Lower leg skin (tissue), 4 donors: ENCODE measurements around the gene FBXO15. TPM values are rescaled to one million over a fixed set of nuclear protein-coding genes. Genes with fewer than 3 reads are reported as not detected.

Experiments
- DNase-seq, 2 donors: peaks; one replicate each; pipeline ENCODE4 v3.0.0-alpha.2; 2019; ENCODE audit warnings: low spot score in 2 of 2
- H3K4me3 ChIP-seq: fragments of 200-600 bp; sonication (generic); 2 replicates; pipeline ENCODE4 v1.5.1; 2017; ENCODE audit warnings: mild to moderate bottlenecking, low read depth; ENCODE audit not compliant: poor library complexity, severe bottlenecking
- POLR2A ChIP-seq, 2 donors: fragments of 450-650 bp; IDR thresholded peaks; one replicate each; pipeline ENCODE4 v1.6.1; 2016 to 2017; ENCODE audit warnings: antibody characterized with exemption in 2 of 2, mild to moderate bottlenecking in 1 of 2, moderate library complexity in 1 of 2
- WGBS, 2 donors: methylation state at CpG; one replicate each; pipeline ENCODE4 v1.1.5; 2018; 5-methylcytosine and 5-hydroxymethylcytosine counted together
- intact Hi-C: fragments of 100-400 bp; cut with DNase I; formaldehyde crosslinking; loops from one replicate; pipeline ENCODE4 v1.15.0; 2023; ENCODE audit warnings: low total_unique reads
- total RNA-seq, 4 donors: library from RNA; depleted of rRNA; stranded (reverse); fragments of >200 nt; gene quantifications; one replicate each; pipeline ENCODE4 v1.1.0, GENCODE V29; 2016
- TF ChIP-seq, protein P1 (sequence below), 3 donors: fragments of 450-650 bp; IDR thresholded peaks; one replicate each; pipeline ENCODE4 v1.5.1; 2016; ENCODE audit warnings: antibody characterized with exemption in 3 of 3, mild to moderate bottlenecking in 3 of 3, moderate library complexity in 2 of 3

FBXO15 gene
- total RNA-seq, 4 donors from 2014 or later = not detected

DNA sequence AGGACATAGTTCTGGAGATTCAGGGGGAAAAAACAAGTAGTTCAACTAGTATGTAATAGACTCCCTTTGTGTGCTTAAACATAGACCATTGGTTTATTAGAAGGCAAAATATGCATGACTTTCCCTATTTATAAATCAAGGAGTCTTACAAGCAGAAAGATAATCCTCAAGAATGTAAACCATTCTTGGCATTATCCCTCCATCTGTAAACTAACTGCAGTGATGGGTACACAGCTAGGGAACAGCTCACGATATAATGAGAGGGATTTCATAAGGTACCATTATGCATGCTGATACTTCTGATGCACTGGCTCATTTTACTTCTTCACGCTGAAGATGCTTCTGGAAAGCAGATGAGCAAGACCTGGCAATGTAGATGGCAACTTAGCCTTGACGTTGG is 878 bp downstream of the FBXO15 start:
- H3K4me3 ChIP-seq = no peak overlapping the region
- DNase-seq = no peak
- 34 to 37% methylated on average over 3 of the region's 3 CpGs for WGBS, 2 donors
- intact Hi-C loops = no loop called here
- TF ChIP-seq, protein P1, sequence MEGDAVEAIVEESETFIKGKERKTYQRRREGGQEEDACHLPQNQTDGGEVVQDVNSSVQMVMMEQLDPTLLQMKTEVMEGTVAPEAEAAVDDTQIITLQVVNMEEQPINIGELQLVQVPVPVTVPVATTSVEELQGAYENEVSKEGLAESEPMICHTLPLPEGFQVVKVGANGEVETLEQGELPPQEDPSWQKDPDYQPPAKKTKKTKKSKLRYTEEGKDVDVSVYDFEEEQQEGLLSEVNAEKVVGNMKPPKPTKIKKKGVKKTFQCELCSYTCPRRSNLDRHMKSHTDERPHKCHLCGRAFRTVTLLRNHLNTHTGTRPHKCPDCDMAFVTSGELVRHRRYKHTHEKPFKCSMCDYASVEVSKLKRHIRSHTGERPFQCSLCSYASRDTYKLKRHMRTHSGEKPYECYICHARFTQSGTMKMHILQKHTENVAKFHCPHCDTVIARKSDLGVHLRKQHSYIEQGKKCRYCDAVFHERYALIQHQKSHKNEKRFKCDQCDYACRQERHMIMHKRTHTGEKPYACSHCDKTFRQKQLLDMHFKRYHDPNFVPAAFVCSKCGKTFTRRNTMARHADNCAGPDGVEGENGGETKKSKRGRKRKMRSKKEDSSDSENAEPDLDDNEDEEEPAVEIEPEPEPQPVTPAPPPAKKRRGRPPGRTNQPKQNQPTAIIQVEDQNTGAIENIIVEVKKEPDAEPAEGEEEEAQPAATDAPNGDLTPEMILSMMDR (IDR thresholded peaks at IDR 0.05) = no peak
- no peak for TF ChIP-seq POLR2A (IDR thresholded peaks at IDR 0.05)

DNA sequence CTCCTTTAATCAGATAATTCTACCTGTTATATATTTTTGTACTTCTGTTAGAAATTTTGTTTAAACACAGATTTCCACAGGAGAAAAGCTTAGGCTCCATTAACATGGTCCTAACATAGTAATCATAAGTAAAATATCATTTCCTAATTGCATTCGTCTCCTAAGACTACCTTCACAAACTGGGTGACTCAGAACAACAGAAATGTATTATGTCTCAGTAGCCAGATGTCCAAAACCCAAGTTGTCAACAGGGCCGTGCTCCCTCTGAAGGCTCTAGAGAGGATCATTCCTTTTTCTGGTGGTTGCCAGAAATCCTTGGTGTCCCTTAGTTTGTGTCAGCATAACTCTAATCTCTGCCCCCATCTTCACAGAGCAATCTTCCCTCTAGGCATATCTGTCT is 5.4 kb downstream of the FBXO15 start:
- no peak overlapping the region for H3K4me3 ChIP-seq
- TF ChIP-seq, protein P1 (IDR thresholded peaks at IDR 0.05) = no peak
- TF ChIP-seq POLR2A (IDR thresholded peaks at IDR 0.05) = no peak
- no peak for DNase-seq
- WGBS, 2 donors = 53 to 67% methylated on average over 2 of the region's 2 CpGs
- intact Hi-C loops = no loop called here

DNA sequence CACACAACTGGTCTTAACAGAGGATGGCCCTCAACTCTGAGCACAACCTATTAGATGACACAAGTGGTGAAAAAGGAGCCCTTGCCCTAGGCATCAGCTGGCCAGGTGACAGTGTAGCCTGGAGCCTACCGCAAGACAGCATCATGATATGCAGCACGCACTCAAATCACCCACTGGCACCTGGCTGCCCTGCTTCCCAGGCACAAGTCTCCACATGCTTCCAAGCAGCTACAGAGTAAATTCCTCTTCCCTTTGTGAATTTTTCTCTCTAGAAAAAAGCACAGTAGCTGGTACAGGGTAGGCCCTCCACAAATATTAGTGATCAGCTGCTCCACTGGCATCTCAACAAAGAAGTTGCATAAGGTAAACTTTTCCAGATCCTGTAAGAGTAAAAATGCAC is 6.0 kb downstream of the FBXO15 start:
- TF ChIP-seq, protein P1 (IDR thresholded peaks at IDR 0.05) = no peak
- TF ChIP-seq POLR2A (IDR thresholded peaks at IDR 0.05) = no peak
- intact Hi-C loops = no loop called here
- 46 to 75% methylated on average over 2 of the region's 2 CpGs for WGBS, 2 donors
- DNase-seq = no peak
- H3K4me3 ChIP-seq = no peak overlapping the region

DNA sequence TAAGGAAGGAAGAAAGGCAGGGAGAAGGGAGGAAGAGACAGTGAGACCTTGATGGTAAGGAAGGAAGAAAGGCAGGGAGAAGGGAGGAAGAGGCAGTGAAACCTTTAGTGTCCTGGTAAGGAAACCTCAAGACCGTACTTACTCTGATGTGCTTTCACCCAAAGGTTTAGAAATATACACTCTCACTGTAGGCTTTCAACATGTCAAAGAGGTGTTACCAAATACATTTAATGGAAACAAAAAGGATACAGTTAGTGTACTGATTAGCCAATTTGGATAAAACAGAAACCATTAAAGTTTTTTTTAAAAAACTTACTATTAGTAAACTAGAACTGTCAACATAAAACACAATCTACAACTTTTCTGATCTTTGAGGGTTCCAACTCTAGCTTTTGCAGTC is 7.1 kb downstream of the FBXO15 start:
- intact Hi-C loops = no loop called here
- 67 to 75% methylated on average over 1 of the region's 1 CpG for WGBS, 2 donors
- no peak overlapping the region for H3K4me3 ChIP-seq
- no peak for TF ChIP-seq POLR2A (IDR thresholded peaks at IDR 0.05)
- TF ChIP-seq, protein P1 (IDR thresholded peaks at IDR 0.05) = no peak
- DNase-seq = no peak

DNA sequence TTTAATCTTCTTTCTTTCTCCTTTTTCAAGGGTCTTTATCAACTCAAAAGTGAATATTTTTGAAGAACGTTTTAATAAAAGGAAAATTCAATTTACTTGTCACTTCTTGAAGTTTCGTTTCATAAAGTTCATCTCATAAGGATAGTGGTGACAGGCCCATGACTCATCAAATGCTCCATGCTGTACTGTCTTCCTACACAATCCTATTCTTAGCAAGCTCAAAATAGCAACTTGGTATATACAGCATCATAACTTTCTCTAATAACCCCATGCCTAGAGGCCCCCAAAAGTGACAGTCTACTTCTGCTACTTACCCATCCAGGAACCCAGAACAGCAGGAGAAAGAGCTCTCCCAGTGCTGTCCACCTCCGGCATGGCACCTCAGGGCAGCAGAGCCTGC is 7.7 kb downstream of the FBXO15 start:
- 55 to 68% methylated on average over 3 of the region's 3 CpGs for WGBS, 2 donors
- no peak for DNase-seq
- TF ChIP-seq, protein P1 (IDR thresholded peaks at IDR 0.05) = no peak
- TF ChIP-seq POLR2A (IDR thresholded peaks at IDR 0.05) = no peak
- intact Hi-C loops = no loop called here
- H3K4me3 ChIP-seq = no peak overlapping the region

DNA sequence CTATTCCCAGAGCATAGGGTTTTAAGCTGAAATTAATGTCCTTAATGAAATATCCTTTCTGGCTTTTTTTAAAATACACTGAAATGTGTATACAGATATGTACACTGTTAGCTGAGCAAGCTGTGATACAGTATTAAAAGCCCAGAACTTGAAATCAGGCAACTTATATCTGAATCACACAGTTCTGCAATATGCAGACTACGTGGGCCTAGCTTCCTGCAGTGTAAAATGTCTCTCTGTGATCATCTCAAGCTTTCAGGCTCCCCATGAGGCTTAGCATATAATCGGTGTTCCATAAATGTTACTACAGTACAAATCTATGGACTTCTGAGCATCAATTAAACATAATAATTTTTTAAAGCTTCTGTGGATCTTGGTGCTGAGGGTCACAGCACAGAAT is 8.2 kb downstream of the FBXO15 start:
- intact Hi-C loops = no loop called here
- no peak for DNase-seq
- WGBS, 2 donors = 83 to 93% methylated on average over 2 of the region's 2 CpGs
- no peak for TF ChIP-seq POLR2A (IDR thresholded peaks at IDR 0.05)
- TF ChIP-seq, protein P1 (IDR thresholded peaks at IDR 0.05) = no peak
- H3K4me3 ChIP-seq = no peak overlapping the region
